Measurements from ENCODE around the gene BOLA3.
"Not testable (repeated sequence)": the region's sequence is repeated elsewhere in the genome, so short reads cannot be mapped to it uniquely, and the experiment has no call there.

The BOLA3 gene

GRCh38 chr2:74147727-74148456 is at the start of gene BOLA3:
Gene BOLA3, minus strand, starts transcription at chr2:74147912. Its CDS starts 38 bp downstream, at chr2:74147874.
- DNase-seq (ENCODE audit: low read depth), result no peak
- H3K4me3 ChIP-seq (ENCODE audit: low read depth, low read length), result peak within 1 kb of the TSS; percentile 71
- in situ Hi-C loops (cut with HindIII; ENCODE audit: low sequenced_read_pairs), result no loop called here
- TF ChIP-seq CTCF (IDR thresholded peaks at IDR 0.05; ENCODE audit: low read depth, low read length, missing control alignments), result peak; percentile 42

- DNase-seq (ENCODE audit: low read depth), result no peak
- no peak overlapping the region for H3K4me3 ChIP-seq (ENCODE audit: low read depth, low read length)
- no peak for TF ChIP-seq CTCF (IDR thresholded peaks at IDR 0.05; ENCODE audit: low read depth, low read length, missing control alignments)
- in situ Hi-C loops (cut with HindIII; ENCODE audit: low sequenced_read_pairs), result no loop called here
These were observed 49.3 kb upstream of the BOLA3 start for GRCh38 chr2:74197049-74197448.

GRCh38 chr2:74194799-74195198 is 47.1 kb upstream of the BOLA3 start:
- in situ Hi-C loops (cut with HindIII; ENCODE audit: low sequenced_read_pairs), result no loop called here
- DNase-seq (ENCODE audit: low read depth), result no peak
- H3K4me3 ChIP-seq (ENCODE audit: low read depth, low read length), result no peak overlapping the region
- no peak for TF ChIP-seq CTCF (IDR thresholded peaks at IDR 0.05; ENCODE audit: low read depth, low read length, missing control alignments)

- H3K4me3 ChIP-seq (ENCODE audit: low read depth, low read length), result no peak overlapping the region
- DNase-seq (ENCODE audit: low read depth), result no peak
- TF ChIP-seq CTCF (IDR thresholded peaks at IDR 0.05; ENCODE audit: low read depth, low read length, missing control alignments), result no peak
- in situ Hi-C loops (cut with HindIII; ENCODE audit: low sequenced_read_pairs), result no loop called here
These were observed 44.1 kb upstream of the BOLA3 start for GRCh38 chr2:74191596-74192380.

- in situ Hi-C loops (cut with HindIII; ENCODE audit: low sequenced_read_pairs), result no loop called here
- no peak for TF ChIP-seq CTCF (IDR thresholded peaks at IDR 0.05; ENCODE audit: low read depth, low read length, missing control alignments)
- no peak overlapping the region for H3K4me3 ChIP-seq (ENCODE audit: low read depth, low read length)
These were observed 41.0 kb upstream of the BOLA3 start for GRCh38 chr2:74188696-74189095.

GRCh38 chr2:74188018-74188601 is 40.4 kb upstream of the BOLA3 start:
- TF ChIP-seq CTCF (IDR thresholded peaks at IDR 0.05; ENCODE audit: low read depth, low read length, missing control alignments), result no peak
- in situ Hi-C loops (cut with HindIII; ENCODE audit: low sequenced_read_pairs), result no loop called here
- H3K4me3 ChIP-seq (ENCODE audit: low read depth, low read length), result no peak overlapping the region
- no peak for DNase-seq (ENCODE audit: low read depth)

More at GRCh38 chr2:74188696-74189095, 41.0 kb upstream of the BOLA3 start:
- DNase-seq (ENCODE audit: low read depth), result no peak

- H3K4me3 ChIP-seq (ENCODE audit: low read depth, low read length), result not testable (repeated sequence)
These were observed 39.0 kb upstream of the BOLA3 start for GRCh38 chr2:74186706-74187105.

More at GRCh38 chr2:74186706-74187105, 39.0 kb upstream of the BOLA3 start:
- in situ Hi-C loops (cut with HindIII; ENCODE audit: low sequenced_read_pairs); DNase-seq (ENCODE audit: low read depth): not testable (repeated sequence)

All from astrocyte of the cerebellum (primary cell).